COR-L47 (cell line): ENCODE data around the gene MAGEA12.
"Not testable (repeated sequence)": the region's sequence is repeated elsewhere in the genome, so short reads cannot be mapped to it uniquely, and the experiment has no call there.

Source experiments
- DNase-seq: peaks from one replicate; lab custom pipeline; 2025; lab: John Stamatoyannopoulos, UW

Gene MAGEA12

DNA sequence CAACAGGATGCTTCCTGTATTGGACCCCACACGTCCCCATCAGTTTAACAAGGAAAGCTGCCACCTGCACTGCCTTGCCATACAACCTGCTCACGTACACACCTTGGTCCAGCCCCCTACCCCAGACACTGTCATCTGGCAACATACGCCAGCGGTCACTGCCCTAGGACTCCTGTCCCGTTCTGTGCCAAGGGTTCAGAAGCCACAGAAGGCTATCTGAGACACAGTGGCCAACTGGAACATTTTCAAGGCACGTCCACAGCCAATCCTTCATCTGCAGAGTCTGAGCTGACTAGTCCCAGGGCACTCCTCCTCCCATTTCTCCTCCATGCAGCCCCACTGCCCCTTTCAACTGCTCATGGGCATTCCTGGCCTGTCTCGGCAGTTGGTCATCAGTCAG, 28.0 kb downstream of the MAGEA12 start:
- DNase-seq, result not testable (repeated sequence)

DNA sequence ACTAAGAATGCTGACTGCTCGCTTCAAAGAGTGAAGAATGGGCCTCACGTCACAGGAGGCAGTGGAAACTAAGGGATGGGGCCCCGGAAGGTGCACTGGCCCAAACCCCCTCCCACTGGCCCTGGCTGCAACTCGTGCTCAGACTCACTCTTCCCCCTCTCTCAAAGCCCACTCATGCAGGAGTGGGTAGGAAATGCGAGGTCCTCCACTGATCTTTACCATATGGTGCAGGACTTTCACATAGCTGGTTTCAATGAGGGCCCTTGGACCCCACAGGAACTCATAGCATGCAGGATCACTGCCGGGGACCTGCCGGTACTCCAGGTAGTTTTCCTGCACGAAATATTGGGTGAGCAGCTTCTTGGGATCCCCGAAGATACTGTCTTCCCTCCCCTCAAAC, 33.0 kb downstream of the MAGEA12 start:
- not testable (repeated sequence) for DNase-seq

DNA sequence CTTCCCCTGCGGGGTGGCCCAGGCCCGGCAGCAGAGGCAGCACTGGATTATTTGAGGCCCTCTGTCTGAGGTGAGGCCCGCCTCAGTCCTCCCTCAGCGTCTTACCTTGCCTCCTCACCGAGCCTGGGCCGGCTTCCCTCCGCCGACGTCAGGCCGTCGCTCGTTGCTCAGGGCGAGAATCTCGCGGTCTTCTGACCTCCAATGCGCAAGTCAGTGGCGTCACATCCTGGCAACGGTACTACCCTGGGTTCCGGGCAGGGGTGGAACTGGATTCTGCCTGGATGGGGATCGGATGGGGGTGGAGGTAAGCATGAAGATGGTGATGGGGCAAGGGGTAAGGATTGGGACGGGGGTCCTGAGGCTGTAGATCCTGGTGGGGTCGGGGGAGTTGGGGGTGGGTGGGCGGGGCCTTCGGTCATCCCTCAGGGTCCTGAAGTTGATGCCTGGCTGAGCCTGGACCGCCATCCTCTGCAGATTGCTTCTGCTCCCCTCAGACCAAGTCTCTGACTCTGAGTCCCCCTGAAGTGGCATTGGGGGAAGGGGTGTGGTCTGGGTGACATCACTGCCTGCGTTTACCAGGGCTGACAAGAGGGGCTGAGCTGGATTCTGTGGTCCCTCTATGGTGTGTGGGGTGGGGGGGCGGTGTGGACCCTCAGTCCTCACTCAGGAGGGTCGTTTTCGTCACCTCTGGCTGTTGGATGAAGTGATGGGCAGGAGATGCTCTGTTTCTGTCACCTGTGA, 36.2 kb downstream of the MAGEA12 start, which contains the start of gene MAGEA6:
Gene MAGEA6, minus strand, starts transcription at position 141 of the 741 bp plus-strand sequence. CDS start 2,039 bp downstream, outside the sequence.
- DNase-seq, result not testable (repeated sequence)

DNA sequence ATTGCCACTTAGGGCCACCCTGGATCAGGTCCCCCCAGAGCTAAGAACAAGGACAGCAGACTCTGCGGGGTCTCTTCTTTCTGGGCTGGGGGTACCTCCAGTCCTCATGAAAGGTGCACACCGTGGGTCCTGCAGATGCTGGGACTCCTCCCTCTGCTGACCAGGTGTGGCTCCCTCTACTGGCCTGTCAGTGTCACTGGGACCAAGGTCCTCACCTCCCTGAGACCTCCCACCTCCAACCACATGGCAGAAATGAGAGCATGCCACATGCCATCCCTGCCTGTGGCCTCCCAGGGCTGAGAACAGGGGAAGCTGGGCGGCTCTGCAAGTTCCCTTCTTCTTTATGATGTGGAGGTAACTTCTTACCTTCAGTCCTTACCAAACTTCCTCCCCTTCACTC, 53.5 kb downstream of the MAGEA12 start:
- not testable (repeated sequence) for DNase-seq
